Left ventricle myocardium inferior (tissue), 1 donor: ENCODE results near the gene LDB2. TPM values are rescaled to one million over a fixed set of nuclear protein-coding genes. Genes with fewer than 3 reads are reported as not detected.

Experiments used
- DNase-seq: peaks from one replicate; pipeline ENCODE4 v3.0.0-alpha.2; 2020
- H3K27ac ChIP-seq: fragments of 200-600 bp; replicated peaks from 2 replicates; pipeline ENCODE4 v1.8.0; 2021
- H3K27me3 ChIP-seq: fragments of 200-600 bp; 2 replicates; pipeline ENCODE4 v1.8.0; 2021; ENCODE audit warnings: low read depth
- H3K36me3 ChIP-seq: fragments of 200-600 bp; 2 replicates; pipeline ENCODE4 v1.8.0; 2021
- H3K4me1 ChIP-seq: fragments of 200-600 bp; 2 replicates; pipeline ENCODE4 v1.8.0; 2021
- H3K4me3 ChIP-seq: fragments of 200-600 bp; 2 replicates; pipeline ENCODE4 v1.8.0; 2021; ENCODE audit warnings: mild to moderate bottlenecking, moderate library complexity
- H3K9me3 ChIP-seq: fragments of 200-600 bp; replicated peaks from 2 replicates; pipeline ENCODE4 v1.8.0; 2021
- CTCF ChIP-seq: fragments of 200-600 bp; IDR thresholded peaks from 2 replicates; pipeline ENCODE4 v1.8.0; 2021; ENCODE audit warnings: antibody characterized with exemption, mild to moderate bottlenecking, borderline replicate concordance
- intact Hi-C: fragments of 100-400 bp; cut with micrococcal nuclease; formaldehyde crosslinking; loops from one replicate; pipeline ENCODE4 v1.11.0; 2022
- total RNA-seq: library from RNA; stranded (reverse); fragmentation: NEBNext Ultra II Directional; extraction: Animal tissue kit (Norgen Biotek cat#: 25700); gene quantifications from one replicate; pipeline ENCODE4 v1.2.1, GENCODE V29; 2021
- donor health status: DM: no; HTN: yes; CAD: no; lungs with severe emphysema.

The LDB2 gene
- total RNA-seq, 1 donor from 2014 or later = 29.6 TPM

- no peaks in the 10 kb centered on the region for H3K36me3 ChIP-seq
- H3K27me3 ChIP-seq = no peaks in the 10 kb centered on the region
- peaks cover 9% of the 10 kb centered on the region for H3K9me3 ChIP-seq
- no peak for DNase-seq
- H3K4me1 ChIP-seq = peaks cover 22% of the 10 kb centered on the region
- intact Hi-C loops = no loop called here
- H3K27ac ChIP-seq = peak overlapping the region; percentile 64
- no peak overlapping the region for H3K4me3 ChIP-seq
- no peak for TF ChIP-seq CTCF
These were observed 300.4 kb downstream of the LDB2 start for GRCh38 chr4:16597845-16598596.

GRCh38 chr4:16597443-16597842, 301.0 kb downstream of the LDB2 start:
- Histone ChIP-seq H3K4me3 (no peak overlapping the region), H3K27ac (peak overlapping the region; percentile 64), H3K27me3 (no peaks in the 10 kb centered on the region), H3K4me1 (peaks cover 25% of the 10 kb centered on the region), H3K36me3 (no peaks in the 10 kb centered on the region), H3K9me3 (peaks cover 9% of the 10 kb centered on the region)
- no peak for TF ChIP-seq CTCF
- intact Hi-C loops = no loop called here
- DNase-seq = no peak

GRCh38 chr4:16596267-16596666, 302.2 kb downstream of the LDB2 start:
- no peak for DNase-seq
- Histone ChIP-seq H3K36me3 (no peaks in the 10 kb centered on the region), H3K27me3 (no peaks in the 10 kb centered on the region), H3K4me3 (no peak overlapping the region), H3K27ac (no peak overlapping the region), H3K4me1 (peaks cover 37% of the 10 kb centered on the region), H3K9me3 (peaks cover 9% of the 10 kb centered on the region)
- intact Hi-C loops = no loop called here
- TF ChIP-seq CTCF = no peak

- Histone ChIP-seq H3K27me3 (no peaks in the 10 kb centered on the region), H3K27ac (no peak overlapping the region), H3K36me3 (no peaks in the 10 kb centered on the region), H3K4me1 (peaks cover 37% of the 10 kb centered on the region), H3K9me3 (peaks cover 9% of the 10 kb centered on the region), H3K4me3 (no peak overlapping the region)
- no peak for TF ChIP-seq CTCF
- DNase-seq = no peak
- intact Hi-C loops = no loop called here
These were observed 304.3 kb downstream of the LDB2 start for GRCh38 chr4:16594128-16594527.

- no peak for DNase-seq
- Histone ChIP-seq H3K36me3 (peaks cover 3% of the 10 kb centered on the region), H3K4me3 (no peak overlapping the region), H3K27ac (no peak overlapping the region), H3K9me3 (peaks cover 9% of the 10 kb centered on the region), H3K4me1 (peaks cover 29% of the 10 kb centered on the region), H3K27me3 (no peaks in the 10 kb centered on the region)
- TF ChIP-seq CTCF = no peak
- intact Hi-C loops = no loop called here
These were observed 305.1 kb downstream of the LDB2 start for GRCh38 chr4:16593386-16593785.
